Ovary (tissue), 9 donors: ENCODE results near the gene TSPEAR. TPM values are rescaled to one million over a fixed set of nuclear protein-coding genes. Genes with fewer than 3 reads are reported as not detected.

ENCODE experiments used
- DNase-seq, 5 donors: peaks; one replicate each; pipeline ENCODE4 v3.0.0-alpha.2; 2019 to 2020
- H3K27ac ChIP-seq, 2 donors: fragments of 200-600 bp; one replicate each; pipeline versions ENCODE4 v1.5.1 to v1.8.0; 2019 to 2022
- H3K27me3 ChIP-seq: fragments of 200-600 bp; one replicate; pipeline ENCODE4 v1.8.0; 2022
- H3K36me3 ChIP-seq: fragments of 200-600 bp; sonication (generic); one replicate; pipeline ENCODE4 v1.5.1; 2019
- H3K4me1 ChIP-seq: one replicate; pipeline ENCODE4 v1.8.1; 2013; ENCODE audit warnings: mild to moderate bottlenecking, moderate library complexity; ENCODE audit not compliant: insufficient read depth
- H3K4me3 ChIP-seq: fragments of 200-600 bp; sonication (generic); one replicate; pipeline ENCODE4 v1.5.1; 2017
- H3K9me3 ChIP-seq, 2 donors: fragments of 200-600 bp in 1 of 2; sonication (generic) in 1 of 2; one replicate each; pipeline versions ENCODE4 v1.5.1 to v1.8.1; 2013 to 2019; ENCODE audit warnings: mild to moderate bottlenecking in 1 of 2, moderate library complexity in 1 of 2
- CTCF ChIP-seq, 3 donors: fragments of 450-650 bp in 2 of 3; fragments of 200-600 bp in 1 of 3; IDR thresholded peaks; one replicate each; pipeline versions ENCODE4 v1.5.1 to v1.8.0; 2016 to 2022; ENCODE audit warnings: antibody characterized with exemption in 3 of 3, mild to moderate bottlenecking in 1 of 3
- EP300 ChIP-seq: sonication (generic); formaldehyde crosslinking; IDR thresholded peaks from one replicate; pipeline ENCODE4 v1.6.1; 2017; ENCODE audit warnings: antibody characterized with exemption
- POLR2A ChIP-seq: fragments of 450-650 bp; IDR thresholded peaks from one replicate; pipeline ENCODE4 v1.6.1; 2017; ENCODE audit warnings: antibody characterized with exemption, mild to moderate bottlenecking, moderate library complexity
- WGBS, 3 donors: extraction: QIAGEN DNeasy Blood & Tissue Kit in 1 of 3; methylation state at CpG; one replicate each; pipeline versions ENCODE4 v1.1.5 to v1.1.7; 2013 to 2017; 5-methylcytosine and 5-hydroxymethylcytosine counted together
- intact Hi-C, 4 donors: fragments of 100-400 bp; cut with DNase I; formaldehyde crosslinking; loops; one replicate each; pipeline versions ENCODE4 v1.11.0 to v1.15.1; 2022 to 2023
- polyA plus RNA-seq, 2 donors: library from polyadenylated mRNA; stranded (reverse); fragments of 200-250 nt in 1 of 2; fragments of 350-450 nt in 1 of 2; fragmentation: Illumina TruSeq in 1 of 2; extraction: RNeasy Lipid Tissue Mini Kit (QIAGEN cat#74804) in 1 of 2; gene quantifications; one replicate each; pipeline ENCODE4 v1.2.3, GENCODE V29; 2013 to 2014
- total RNA-seq, 7 donors: library from RNA; depleted of rRNA in 2 of 7; stranded (reverse); fragments of >200 nt in 2 of 7; fragmentation: NEBNext Ultra II Directional in 3 of 7; extraction: Animal tissue kit (Norgen Biotek cat#: 25700) in 3 of 7; gene quantifications; one replicate each; pipeline versions ENCODE4 v1.1.0 to v1.2.4, GENCODE V29; 2016 to 2023
- donor health status: DM: no; HTN: no; CAD: no; lungs with moderate emphysema.
- donor health status: DM: no; HTN: no; CAD: no.
- donor health status: Bipolar disorder and iron deficiency.
- donor health status: DM: yes; HTN: yes; CAD: no.
- donor health status: DM: no; HTN: no; CAD: no.
- donor health status: DM: yes; HTN: yes; CAD: no.

TSPEAR gene
- total and polyA plus RNA-seq, 9 donors = 0.07 to 0.27 (median 0.11) TPM; not detected in 4

- Histone ChIP-seq H3K4me3 (no peak overlapping the region), H3K27me3 (no peaks in the 10 kb centered on the region), H3K36me3 (no peaks in the 10 kb centered on the region), H3K27ac (no peak overlapping the region), H3K4me1 (no peaks in the 10 kb centered on the region), H3K9me3 (no peaks in the 10 kb centered on the region)
- no peak for TF ChIP-seq CTCF (IDR thresholded peaks at IDR 0.05)
- intact Hi-C loops = loop anchor here in 1 of 4 donors (10.0 kb wide), 1 partner anchor 276 kb away; no protein-coding TSS in a partner anchor
- DNase-seq = no peak
- 67 to 85% (median 74%) methylated on average over 12 of the region's 12 CpGs for WGBS, 3 donors
Observed at GRCh38 chr21:44518686-44519085, 192.7 kb downstream of the TSPEAR start.

- intact Hi-C loops = loop anchor here in 1 of 4 donors (10.0 kb wide), 1 partner anchor 277 kb away; no protein-coding TSS in a partner anchor
- Histone ChIP-seq H3K27ac (no peak overlapping the region), H3K27me3 (no peaks in the 10 kb centered on the region), H3K9me3 (no peaks in the 10 kb centered on the region), H3K4me1 (no peaks in the 10 kb centered on the region), H3K4me3 (no peak overlapping the region), H3K36me3 (no peaks in the 10 kb centered on the region)
- DNase-seq = no peak
- no peak for TF ChIP-seq CTCF (IDR thresholded peaks at IDR 0.05)
- TF ChIP-seq EP300 = no peak
- no peak for TF ChIP-seq POLR2A
- 67 to 73% (median 73%) methylated on average over 15 of the region's 15 CpGs for WGBS, 3 donors
Observed at GRCh38 chr21:44517175-44517899, 194.0 kb downstream of the TSPEAR start.

GRCh38 chr21:44516828-44517174 lies 194.6 kb downstream of the TSPEAR start:
- intact Hi-C loops = loop anchor here in 1 of 4 donors (10.0 kb wide), 1 partner anchor 278 kb away; no protein-coding TSS in a partner anchor
- Histone ChIP-seq H3K27ac (no peak overlapping the region), H3K27me3 (no peaks in the 10 kb centered on the region), H3K4me3 (no peak overlapping the region), H3K4me1 (no peaks in the 10 kb centered on the region), H3K36me3 (no peaks in the 10 kb centered on the region), H3K9me3 (no peaks in the 10 kb centered on the region)
- no peak for TF ChIP-seq CTCF (IDR thresholded peaks at IDR 0.05)
- no peak for TF ChIP-seq POLR2A
- no peak for TF ChIP-seq EP300
- WGBS, 3 donors = 80 to 88% (median 82%) methylated on average over 10 of the region's 10 CpGs
- no peak for DNase-seq

GRCh38 chr21:44516342-44516741 lies 195.0 kb downstream of the TSPEAR start:
- Histone ChIP-seq H3K36me3 (no peaks in the 10 kb centered on the region), H3K4me1 (no peaks in the 10 kb centered on the region), H3K27me3 (no peaks in the 10 kb centered on the region), H3K9me3 (no peaks in the 10 kb centered on the region), H3K27ac (no peak overlapping the region), H3K4me3 (no peak overlapping the region)
- no peak for TF ChIP-seq EP300
- no peak for TF ChIP-seq POLR2A
- no peak for TF ChIP-seq CTCF (IDR thresholded peaks at IDR 0.05)
- intact Hi-C loops = loop anchor here in 1 of 4 donors (10.0 kb wide), 1 partner anchor 278 kb away; no protein-coding TSS in a partner anchor
- 84 to 86% (median 84%) methylated on average over 13 of the region's 13 CpGs for whole genome bisulfite sequencing, 3 donors
- no peak for DNase-seq
